Vagina (tissue), 2 donors: ENCODE data around the gene FOXRED1.

Source experiments
- CTCF ChIP-seq, 3 experiments: fragments of 450-650 bp in 2 of 3; fragments of 200-600 bp in 1 of 3; sonication (generic) in 1 of 3; IDR thresholded peaks; one replicate each; pipeline ENCODE4 v1.5.1; 2017 to 2019; ENCODE audit warnings: antibody characterized with exemption in 3 of 3, mild to moderate bottlenecking in 2 of 3, moderate library complexity in 2 of 3
- POLR2A ChIP-seq, 2 donors: fragments of 450-650 bp; IDR thresholded peaks; one replicate each; pipeline ENCODE4 v1.6.1; 2017; ENCODE audit warnings: antibody characterized with exemption in 2 of 2, mild to moderate bottlenecking in 2 of 2, moderate library complexity in 2 of 2

DNA sequence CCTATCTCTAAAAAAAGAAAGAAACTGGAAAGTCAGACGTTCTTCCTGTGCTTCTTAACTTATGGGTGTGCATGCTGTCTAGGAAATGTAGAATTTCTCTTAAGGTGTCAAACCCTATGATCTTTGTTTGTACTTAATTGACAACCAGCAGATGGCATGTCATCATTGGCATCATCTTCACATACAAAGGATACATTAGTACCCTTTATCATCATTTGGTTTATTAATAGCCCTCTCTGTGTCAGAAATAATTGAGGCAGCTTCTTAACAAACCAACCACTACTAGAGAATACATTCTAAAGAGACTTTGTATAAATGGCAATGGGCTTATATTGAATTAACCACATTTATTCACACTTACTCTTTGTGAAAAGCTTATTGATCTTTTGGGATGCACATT lies 14.1 kb upstream of the FOXRED1 start:
- no peak for TF ChIP-seq CTCF (IDR thresholded peaks at IDR 0.05)
- TF ChIP-seq POLR2A (IDR thresholded peaks at IDR 0.05) = no peak
